Measurements from ENCODE around the gene GFRA1.
A peak's percentile ranks its signal among the peaks of the same experiment; 100 is the strongest.

The GFRA1 gene, protein sequence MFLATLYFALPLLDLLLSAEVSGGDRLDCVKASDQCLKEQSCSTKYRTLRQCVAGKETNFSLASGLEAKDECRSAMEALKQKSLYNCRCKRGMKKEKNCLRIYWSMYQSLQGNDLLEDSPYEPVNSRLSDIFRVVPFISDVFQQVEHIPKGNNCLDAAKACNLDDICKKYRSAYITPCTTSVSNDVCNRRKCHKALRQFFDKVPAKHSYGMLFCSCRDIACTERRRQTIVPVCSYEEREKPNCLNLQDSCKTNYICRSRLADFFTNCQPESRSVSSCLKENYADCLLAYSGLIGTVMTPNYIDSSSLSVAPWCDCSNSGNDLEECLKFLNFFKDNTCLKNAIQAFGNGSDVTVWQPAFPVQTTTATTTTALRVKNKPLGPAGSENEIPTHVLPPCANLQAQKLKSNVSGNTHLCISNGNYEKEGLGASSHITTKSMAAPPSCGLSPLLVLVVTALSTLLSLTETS

DNA sequence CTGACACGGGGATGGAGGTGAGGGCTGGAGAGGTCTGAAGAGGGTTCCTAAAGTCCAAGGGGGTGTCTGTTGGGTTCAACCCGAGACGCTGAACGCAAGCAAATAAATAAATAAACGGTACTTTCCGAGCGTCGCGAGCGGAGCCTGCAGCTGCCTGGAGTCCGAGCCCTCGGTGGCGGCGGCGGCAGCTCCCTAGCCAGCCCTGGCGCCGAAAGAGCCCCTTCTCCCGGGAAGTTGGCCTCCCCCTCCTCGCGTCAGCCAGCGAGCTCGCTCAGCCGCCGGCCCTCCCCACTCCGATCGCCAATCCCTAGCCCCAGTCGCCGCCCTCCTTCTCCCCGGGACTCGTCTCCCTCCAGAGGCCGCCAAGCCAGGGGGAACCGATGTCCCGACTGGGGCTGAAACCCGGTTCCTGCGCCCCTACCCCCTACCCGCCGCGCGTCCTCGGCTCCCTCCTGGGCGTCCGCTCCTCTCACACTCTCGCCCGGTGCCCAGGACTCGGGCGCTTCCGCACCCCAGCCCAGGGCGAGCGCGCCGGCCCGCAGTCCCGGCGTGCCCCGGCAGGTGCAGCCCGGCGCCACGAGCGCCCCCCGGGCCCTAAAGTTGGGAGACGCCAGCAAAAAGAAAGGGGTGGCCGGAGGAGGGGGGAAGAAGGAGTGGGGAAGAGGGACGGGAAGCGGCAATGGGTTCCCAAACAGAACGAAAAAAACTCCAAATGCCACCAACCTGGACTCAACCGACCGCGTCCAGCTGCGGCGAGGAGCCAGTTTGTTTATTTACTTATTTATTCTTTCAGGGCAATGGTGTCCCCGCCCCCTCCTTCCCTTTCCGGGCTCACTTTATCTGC, at the start of gene GFRA1:
GFRA1 (minus strand) TSS at position 767 of the 844 bp plus-strand sequence. CDS start 1,177 bp downstream, outside the sequence.
- DNase-seq (ENCODE audit: low spot score) = no peak

DNA sequence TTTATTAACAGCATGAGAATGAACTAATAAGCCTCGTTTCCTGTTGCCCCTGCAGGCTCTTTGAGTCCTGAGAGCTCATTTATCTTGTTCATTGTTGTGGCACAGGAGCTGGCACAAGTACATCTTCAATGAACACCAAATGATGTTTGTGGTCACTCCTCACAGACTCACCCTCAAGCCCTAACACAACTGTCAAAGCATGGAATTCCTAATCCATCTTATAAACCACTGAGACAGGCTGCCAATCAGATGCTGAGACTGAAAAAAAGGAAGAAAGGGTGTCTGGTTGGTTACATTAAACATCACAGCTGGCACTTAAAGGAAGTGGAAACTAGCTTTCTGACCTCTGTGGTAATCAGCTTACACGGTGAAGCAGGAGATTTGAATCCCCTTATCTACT, 43.5 kb upstream of the GFRA1 start:
- peak; percentile 1 for DNase-seq (ENCODE audit: low spot score)

GRCh38 chr10:116312548-116312947, 39.5 kb upstream of the GFRA1 start:
- DNase-seq (ENCODE audit: low spot score) = no peak

DNA sequence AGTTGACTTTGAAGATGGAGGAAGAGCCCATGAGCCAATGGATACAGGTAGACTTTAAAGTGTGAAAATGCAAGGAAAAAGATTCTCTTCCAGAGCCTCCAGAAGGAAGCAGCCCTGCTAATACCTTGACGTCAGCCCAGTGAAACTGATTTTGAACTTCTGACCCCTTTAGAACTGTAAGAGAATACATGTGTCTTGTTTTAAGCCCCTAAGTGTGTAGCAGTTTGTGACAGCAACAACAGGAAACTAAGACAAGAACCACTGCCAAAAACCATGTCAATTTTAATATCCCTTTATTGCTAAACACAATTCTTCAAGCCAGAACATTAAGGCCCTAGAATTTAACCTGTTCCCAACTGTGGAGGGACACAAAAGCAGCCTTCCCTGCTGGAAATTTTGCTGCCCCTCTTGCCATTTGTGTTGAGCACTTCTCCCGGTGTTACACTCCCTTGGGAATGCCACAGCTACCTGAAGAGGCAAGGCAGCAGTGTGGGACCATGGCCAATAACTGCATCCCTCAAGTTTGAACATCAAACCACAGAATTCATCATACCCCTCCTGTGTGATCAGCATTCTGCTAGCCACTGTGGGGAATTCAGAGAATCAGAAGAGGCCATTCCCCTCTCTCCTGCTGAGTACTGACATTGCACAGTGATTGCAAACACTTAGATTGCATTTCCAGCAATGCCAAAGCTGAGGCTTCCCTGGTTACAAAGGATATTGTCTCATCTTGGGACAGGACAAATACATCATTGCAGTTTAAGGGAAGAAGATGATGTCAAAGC, 38.9 kb upstream of the GFRA1 start:
- no peak for DNase-seq (ENCODE audit: low spot score)

GRCh38 chr10:116311016-116311415, 38.0 kb upstream of the GFRA1 start:
- DNase-seq (ENCODE audit: low spot score) = no peak

DNA sequence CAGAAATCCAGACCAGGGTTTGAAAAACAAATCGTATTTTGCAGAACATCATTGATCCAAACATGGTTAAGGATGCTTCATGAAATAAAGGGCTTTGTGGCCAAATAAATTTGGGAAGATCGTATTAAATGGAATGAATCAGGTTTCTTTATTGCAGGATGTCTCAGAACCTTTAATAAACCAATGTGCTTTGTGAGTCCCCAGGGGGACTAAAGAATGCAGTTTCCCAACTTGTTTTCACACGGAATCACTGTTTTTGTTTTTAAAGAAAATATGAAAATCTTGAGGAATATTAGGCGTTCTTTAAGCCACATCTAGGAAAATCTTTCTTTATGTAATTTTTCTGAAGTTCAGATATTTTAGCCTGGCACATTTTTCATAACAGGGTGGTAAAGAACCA, 34.4 kb upstream of the GFRA1 start:
- DNase-seq (ENCODE audit: low spot score) = no peak

DNA sequence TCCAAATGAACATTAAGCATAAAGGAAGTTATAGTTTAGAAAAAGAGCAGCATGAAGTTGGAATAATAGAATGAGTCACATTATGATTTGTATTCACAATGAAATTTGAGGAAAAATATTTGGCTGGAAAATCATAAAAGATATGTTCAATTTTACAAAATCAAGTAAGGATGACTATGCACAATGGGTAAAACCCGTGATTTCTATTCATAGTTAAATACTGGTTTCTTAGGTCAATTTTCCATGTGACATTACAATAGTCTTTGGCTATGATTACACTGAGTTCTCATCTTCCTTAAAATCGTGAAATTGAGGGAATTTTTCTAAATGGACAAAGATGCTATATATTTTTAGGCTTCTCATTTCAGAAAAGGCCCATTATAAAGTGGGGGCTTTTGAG, 33.8 kb upstream of the GFRA1 start:
- no peak for DNase-seq (ENCODE audit: low spot score)

GRCh38 chr10:116304923-116305322, 31.9 kb upstream of the GFRA1 start:
- no peak for DNase-seq (ENCODE audit: low spot score)

GRCh38 chr10:116300542-116300941, 27.5 kb upstream of the GFRA1 start:
- no peak for DNase-seq (ENCODE audit: low spot score)

DNA sequence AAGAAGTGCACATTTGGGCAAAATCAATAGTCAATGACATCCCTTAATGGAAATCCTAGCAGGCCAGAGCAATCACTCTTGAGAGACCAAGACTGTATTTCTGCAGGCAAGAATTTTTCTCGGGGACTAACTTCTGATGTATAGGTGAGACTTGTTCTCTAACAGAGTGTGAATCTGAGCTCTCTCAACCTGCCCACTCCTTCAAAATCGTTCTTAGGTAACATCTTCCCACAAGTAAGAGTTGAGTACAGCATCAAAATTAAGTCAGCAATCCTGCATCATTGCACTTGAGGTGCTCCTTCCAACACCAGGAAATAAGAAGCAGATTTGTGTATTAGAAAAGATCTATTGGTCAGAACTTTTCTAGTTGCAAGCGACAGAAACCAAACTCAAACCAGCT, 25.6 kb upstream of the GFRA1 start:
- DNase-seq (ENCODE audit: low spot score) = no peak

- no peak for DNase-seq (ENCODE audit: low spot score)
Observed at GRCh38 chr10:116296291-116296721, 23.3 kb upstream of the GFRA1 start.

- no peak for DNase-seq (ENCODE audit: low spot score)
Observed at GRCh38 chr10:116292493-116292892, 19.5 kb upstream of the GFRA1 start.

DNA sequence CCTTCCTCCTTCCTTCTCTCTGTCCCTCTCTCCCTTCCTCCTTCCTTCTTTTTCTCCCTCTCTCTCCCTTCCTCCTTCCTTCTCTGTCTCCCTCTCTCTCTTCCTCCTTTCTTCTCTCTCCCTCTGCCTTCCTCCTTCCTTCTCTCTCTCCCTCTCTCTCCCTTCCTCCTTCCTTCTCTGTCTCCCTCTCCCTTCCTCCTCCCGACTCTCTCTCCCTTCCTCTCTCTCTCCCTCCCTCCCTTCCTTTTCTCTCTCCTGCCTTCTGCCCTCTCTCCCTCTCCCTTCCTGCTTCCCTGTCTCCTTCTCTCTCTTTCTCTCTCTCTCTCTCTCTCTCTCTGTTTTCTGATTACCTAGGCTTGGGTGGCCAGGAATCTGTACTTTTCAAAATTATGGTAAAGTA, 16.6 kb upstream of the GFRA1 start:
- DNase-seq (ENCODE audit: low spot score) = no peak

DNA sequence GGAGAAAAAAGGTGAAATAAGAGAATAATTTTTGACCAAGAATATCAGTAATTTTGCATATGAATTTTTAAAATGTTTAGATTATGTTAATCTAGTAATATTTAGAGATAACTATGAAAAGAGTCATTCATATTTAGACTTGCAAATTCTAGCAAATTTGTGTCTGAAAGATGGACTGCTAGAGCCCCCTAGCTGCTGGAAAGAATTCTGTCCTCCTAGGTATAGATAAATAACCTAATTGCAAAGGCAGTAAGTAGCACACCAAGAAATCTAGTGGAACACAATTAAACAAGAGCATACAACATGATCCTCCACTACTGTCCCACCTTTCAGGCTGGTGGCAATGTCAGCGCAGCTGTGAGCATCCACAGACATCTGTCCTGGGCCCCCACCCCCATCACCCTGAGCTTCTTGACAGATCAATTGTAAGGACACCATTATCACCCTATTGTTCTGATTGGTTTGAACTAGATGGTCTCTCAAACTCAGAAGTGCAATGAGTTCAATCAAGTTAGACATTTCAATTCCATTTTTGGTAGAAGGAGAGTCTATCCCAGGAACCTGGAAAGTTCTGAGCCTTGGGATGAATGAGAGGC, 15.0 kb upstream of the GFRA1 start:
- DNase-seq (ENCODE audit: low spot score) = peak; percentile 44

DNA sequence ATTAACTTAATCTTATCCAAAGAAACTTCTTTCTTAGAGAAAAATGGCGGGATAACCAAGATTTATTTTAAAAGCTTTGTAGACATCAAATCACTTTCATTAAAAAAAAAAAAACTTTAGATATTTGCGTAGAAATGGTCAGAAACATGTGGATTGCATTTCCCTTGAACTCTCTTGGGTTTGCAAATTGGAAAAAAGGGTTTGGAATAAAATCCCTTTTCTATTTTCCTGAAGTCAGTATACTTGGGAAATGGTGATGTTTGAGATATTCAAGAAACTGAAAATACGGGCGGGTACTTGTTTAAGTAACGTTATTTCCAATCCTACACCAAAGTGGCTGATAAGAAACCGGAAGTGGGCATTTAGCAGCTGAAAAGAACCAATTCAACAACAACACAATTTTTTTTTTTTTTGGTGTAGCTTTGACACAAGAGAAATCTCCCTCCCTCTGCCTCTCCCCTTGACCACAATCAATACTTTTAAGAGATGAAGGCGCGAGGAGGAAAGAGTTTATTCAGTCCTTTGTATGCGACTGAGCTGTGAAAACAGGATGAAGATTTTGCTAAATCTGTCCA, 13.7 kb upstream of the GFRA1 start:
- no peak for DNase-seq (ENCODE audit: low spot score)

DNA sequence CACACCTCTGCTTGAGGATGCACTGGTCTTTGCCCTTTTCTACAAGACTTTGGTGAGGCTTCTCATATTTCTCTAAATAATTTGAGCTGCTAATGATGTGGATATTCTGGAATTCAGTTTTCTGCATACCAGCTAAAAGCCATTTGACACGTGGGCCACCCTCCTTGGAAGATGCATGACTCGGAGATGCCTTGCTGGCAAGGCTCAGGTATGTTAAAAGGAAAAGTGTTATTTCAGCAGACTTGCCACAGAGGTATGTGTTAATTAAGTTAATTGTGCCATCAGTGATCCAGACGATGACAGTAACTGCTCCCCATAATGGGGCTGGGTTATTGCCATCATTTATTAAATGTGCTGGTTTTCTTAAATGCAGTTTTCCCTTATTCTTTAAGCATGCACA, 8.8 kb upstream of the GFRA1 start:
- no peak for DNase-seq (ENCODE audit: low spot score)

- no peak for DNase-seq (ENCODE audit: low spot score)
Observed at GRCh38 chr10:116278846-116279245, 5.8 kb upstream of the GFRA1 start.

DNA sequence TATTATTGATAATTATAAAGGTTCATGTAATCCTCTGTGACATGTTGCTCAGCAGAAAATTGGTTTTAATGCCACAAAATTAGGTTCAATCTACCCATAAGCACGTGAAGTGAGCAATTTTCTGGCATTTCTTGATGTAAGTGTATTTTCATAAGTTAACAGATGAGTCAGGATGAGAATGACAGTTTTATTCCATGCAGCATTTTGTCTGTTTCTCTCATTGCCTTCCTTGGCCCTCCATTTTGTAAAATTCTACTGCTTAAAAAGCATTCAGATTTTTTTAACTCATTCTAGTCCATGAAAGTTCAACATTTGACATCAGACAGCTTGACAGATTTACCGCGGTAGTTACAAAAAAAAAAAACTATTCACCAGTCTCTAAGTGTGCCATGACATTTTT, 4.0 kb upstream of the GFRA1 start:
- DNase-seq (ENCODE audit: low spot score) = no peak

- DNase-seq (ENCODE audit: low spot score) = no peak
Observed at GRCh38 chr10:116274064-116274904, 1.3 kb upstream of the GFRA1 start.

DNA sequence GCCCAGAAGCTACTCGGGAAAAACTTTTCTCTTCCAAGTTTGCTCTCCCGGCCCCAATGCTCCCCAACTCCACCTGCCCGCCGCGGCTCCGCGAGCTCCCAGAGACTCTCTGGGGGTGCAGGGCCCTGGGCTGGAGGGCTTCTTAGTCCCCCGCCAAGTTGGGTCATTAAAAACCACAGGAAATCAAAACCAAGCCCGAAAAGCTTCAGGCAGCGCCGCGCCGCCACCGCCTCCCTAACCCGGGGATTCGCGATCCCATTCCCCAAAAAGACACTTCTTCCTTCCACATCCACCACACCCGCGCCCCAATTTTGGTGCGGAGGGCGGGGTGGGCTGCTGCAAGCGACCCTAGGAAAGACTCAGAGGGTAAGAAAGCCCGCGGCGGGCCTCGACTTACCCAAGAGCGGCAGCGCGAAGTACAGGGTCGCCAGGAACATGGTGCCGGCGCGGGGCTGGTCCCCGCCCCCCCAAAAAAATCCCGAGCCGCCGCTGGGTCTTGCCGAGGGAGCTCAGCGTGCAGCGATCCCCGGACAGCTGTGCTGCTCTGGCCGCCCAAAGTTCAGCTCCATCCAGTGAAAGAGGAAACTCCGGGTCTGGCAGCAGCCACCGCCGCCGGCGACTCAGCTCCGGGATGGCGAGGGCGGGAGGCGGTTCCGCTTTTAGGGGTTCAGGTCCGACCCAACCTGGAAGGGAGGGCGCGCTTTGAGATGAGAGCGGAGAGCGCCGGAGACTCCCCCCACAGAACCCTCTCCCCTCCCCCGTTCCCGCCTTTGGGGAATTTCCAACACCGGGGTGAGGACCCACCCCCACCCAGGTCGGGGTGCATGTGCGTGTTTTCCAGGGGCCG, 1.2 kb downstream of the GFRA1 start:
- no peak for DNase-seq (ENCODE audit: low spot score)

Measured in SW480 (cell line).